ENCODE data around the gene DCTN2. TPM values are rescaled to one million over a fixed set of nuclear protein-coding genes. Genes with fewer than 3 reads are reported as not detected.

The DCTN2 gene
- total and polyA plus RNA-seq, 2 donors (not counting 1 experiment from before 2014, with no cell fraction given) = 59.4 to 94.3 TPM

DNA sequence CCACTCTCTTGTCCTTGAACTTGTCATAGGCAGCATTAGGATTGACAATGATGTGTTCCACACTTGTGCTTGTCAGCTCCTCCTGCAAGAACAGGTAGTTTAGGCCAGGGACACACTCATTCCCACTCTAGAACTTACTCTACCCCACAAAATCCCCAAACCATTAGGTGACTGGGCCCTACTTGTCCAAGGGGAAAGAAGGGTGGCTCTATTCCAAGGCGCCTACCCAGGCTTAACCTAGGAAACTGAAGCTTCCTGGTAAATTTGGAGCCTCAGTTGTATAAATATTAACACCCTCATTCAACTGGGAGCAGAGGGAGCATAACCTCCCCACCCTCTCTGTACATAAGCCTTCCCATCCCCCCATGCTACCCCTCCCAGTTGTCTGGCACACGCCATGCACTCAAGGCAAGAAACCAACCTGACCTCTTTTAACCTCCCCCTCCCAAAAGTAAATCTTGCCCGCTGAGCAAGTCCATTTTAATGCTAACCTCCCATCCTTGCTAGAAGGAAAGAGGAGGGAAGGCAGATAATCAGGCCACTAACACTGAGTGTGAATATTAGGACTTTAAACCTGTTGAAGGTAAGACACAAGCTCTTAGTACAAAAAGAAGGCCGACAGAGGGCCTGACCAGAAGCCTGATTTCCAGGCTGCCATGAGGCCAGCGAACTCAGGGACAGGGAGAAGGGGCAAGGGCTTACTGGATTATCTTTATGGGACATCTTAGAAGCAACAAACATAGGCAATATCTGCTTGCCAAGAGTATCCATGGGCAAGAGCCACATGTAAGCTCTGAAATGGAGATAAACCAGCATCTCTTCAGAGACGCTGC lies 11.0 kb downstream of the DCTN2 start:
- H3K27ac Mint-ChIP-seq = no peak overlapping the region
- Histone ChIP-seq H3K4me1 (ENCODE audit: control insufficient read depth in 2 of 2, insufficient read depth in 2 of 2, low read length in 2 of 2) (no peaks in the 10 kb centered on the region), H3K9ac (ENCODE audit: low read length) (no peak overlapping the region), H3K27ac (ENCODE audit: low read length in 2 of 2) (no peak overlapping the region), H4K20me1 (ENCODE audit: control insufficient read depth, insufficient read depth, low read length, poor library complexity, severe bottlenecking) (no peaks in the 10 kb centered on the region), H3K36me3 (replicated peaks in 1 of 2; ENCODE audit: control extremely low read depth in 1 of 2, control insufficient read depth in 1 of 2, extremely low read depth in 1 of 2, insufficient read depth in 2 of 2, low read length in 1 of 2) (peaks cover 10 to 76% of the 10 kb centered on the region in 2 experiments), H3K9me3 (ENCODE audit: control extremely low read depth in 1 of 3, control insufficient read depth in 2 of 3, insufficient read depth in 1 of 3, low read length in 2 of 3) (no peaks in the 10 kb centered on the region), H2AFZ (ENCODE audit: insufficient read depth, low read depth, low read length, poor library complexity, severe bottlenecking) (no peak overlapping the region), H3K79me2 (ENCODE audit: control insufficient read depth, insufficient read depth, low read length) (no peaks in the 10 kb centered on the region), H3K4me2 (replicated peaks; ENCODE audit: low read depth, low read length, poor library complexity, severe bottlenecking) (no peak overlapping the region), H3K27me3 (replicated peaks in 1 of 4; ENCODE audit: control extremely low read depth in 1 of 4, control insufficient read depth in 3 of 4, insufficient read depth in 4 of 4, low read length in 3 of 4) (no peaks in the 10 kb centered on the region), H3K4me3 (ENCODE audit: control extremely low read depth in 1 of 5, extremely low read depth in 1 of 5, insufficient read depth in 1 of 5, low read depth in 2 of 5, low read length in 4 of 5) (no peak overlapping the region)
- WGBS (ENCODE audit: insufficient coverage) = 43% methylated on average over 1 of the region's 6 CpGs
- intact Hi-C loops (cut with micrococcal nuclease) = no loop called here
- CTCF ChIA-PET = interaction anchor here (1.5 kb wide), 1 partner anchor 11 kb away, joined by 4 read pairs; no protein-coding TSS in a partner anchor
- DNase-seq (no peak), ATAC-seq (ENCODE audit: low read depth) (no peak)
- H3K4me1 Mint-ChIP-seq = no peaks in the 10 kb centered on the region
- no peaks in the 10 kb centered on the region for H3K27me3 Mint-ChIP-seq
- no peak overlapping the region for H3K4me3 Mint-ChIP-seq
- H3K9me3 Mint-ChIP-seq (ENCODE audit: insufficient read depth) = no peaks in the 10 kb centered on the region
- TF ChIP-seq, protein P1, sequence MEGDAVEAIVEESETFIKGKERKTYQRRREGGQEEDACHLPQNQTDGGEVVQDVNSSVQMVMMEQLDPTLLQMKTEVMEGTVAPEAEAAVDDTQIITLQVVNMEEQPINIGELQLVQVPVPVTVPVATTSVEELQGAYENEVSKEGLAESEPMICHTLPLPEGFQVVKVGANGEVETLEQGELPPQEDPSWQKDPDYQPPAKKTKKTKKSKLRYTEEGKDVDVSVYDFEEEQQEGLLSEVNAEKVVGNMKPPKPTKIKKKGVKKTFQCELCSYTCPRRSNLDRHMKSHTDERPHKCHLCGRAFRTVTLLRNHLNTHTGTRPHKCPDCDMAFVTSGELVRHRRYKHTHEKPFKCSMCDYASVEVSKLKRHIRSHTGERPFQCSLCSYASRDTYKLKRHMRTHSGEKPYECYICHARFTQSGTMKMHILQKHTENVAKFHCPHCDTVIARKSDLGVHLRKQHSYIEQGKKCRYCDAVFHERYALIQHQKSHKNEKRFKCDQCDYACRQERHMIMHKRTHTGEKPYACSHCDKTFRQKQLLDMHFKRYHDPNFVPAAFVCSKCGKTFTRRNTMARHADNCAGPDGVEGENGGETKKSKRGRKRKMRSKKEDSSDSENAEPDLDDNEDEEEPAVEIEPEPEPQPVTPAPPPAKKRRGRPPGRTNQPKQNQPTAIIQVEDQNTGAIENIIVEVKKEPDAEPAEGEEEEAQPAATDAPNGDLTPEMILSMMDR (IDR thresholded peaks at IDR 0.05) = no peak
- TF ChIP-seq EZH2 (IDR thresholded peaks at IDR 0.05; ENCODE audit: borderline replicate concordance, insufficient read depth, low read depth, low read length, poor library complexity, severe bottlenecking) = no peak
- POLR2A ChIA-PET = interaction anchor here (0.7 kb wide), 1 partner anchor 1669 kb away, joined by 4 read pairs; no protein-coding TSS in a partner anchor

DNA sequence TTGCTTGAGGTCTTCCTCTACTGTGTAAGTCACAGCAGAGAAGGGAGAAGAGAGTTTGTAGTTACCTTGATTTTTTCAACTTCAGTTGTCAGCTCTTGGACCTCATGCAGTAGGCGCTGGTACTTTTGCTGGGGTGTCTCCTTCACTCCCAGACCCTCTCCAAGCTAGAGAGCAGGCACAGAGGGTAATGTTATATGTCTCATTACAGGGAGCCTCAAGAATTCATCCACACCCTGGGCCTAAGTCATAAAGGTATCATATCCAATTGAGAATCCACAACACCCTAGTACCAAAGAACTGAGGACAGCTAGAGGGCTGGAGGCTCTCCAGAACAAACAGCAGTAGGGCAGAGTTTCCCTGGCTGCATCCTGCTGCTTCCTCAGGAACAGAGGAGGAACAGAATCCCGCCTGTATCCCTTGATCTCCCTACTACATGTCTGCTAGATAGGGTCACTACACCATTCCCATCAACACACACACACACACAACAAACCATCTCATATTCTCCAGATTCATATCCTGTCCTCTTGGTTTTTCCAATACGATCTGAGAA lies 11.9 kb downstream of the DCTN2 start:
- no peak for ATAC-seq (ENCODE audit: low read depth)
- no peak overlapping the region for H3K4me3 Mint-ChIP-seq
- H3K4me2 ChIP-seq (replicated peaks; ENCODE audit: low read depth, low read length, poor library complexity, severe bottlenecking) = no peak overlapping the region
- no peak overlapping the region for H3K27ac Mint-ChIP-seq
- no peaks in the 10 kb centered on the region for H3K4me1 Mint-ChIP-seq
- H3K27ac ChIP-seq (ENCODE audit: low read length in 2 of 2) = no peak overlapping the region
- no peaks in the 10 kb centered on the region for H3K9me3 Mint-ChIP-seq (ENCODE audit: insufficient read depth)
- ChIA-PET CTCF (no interaction called here), POLR2A (no interaction called here)
- no peaks in the 10 kb centered on the region for H3K79me2 ChIP-seq (ENCODE audit: control insufficient read depth, insufficient read depth, low read length)
- H3K9ac ChIP-seq (ENCODE audit: low read length) = no peak overlapping the region
- no peaks in the 10 kb centered on the region for H3K27me3 ChIP-seq (replicated peaks in 1 of 4; ENCODE audit: control extremely low read depth in 1 of 4, control insufficient read depth in 3 of 4, insufficient read depth in 4 of 4, low read length in 3 of 4)
- intact Hi-C loops (cut with micrococcal nuclease) = no loop called here
- TF ChIP-seq EZH2 (IDR thresholded peaks at IDR 0.05; ENCODE audit: borderline replicate concordance, insufficient read depth, low read depth, low read length, poor library complexity, severe bottlenecking) = no peak
- TF ChIP-seq, protein P1 (IDR thresholded peaks at IDR 0.05) = no peak
- 100% methylated on average over 2 of the region's 3 CpGs for WGBS (ENCODE audit: insufficient coverage)
- no peaks in the 10 kb centered on the region for H3K9me3 ChIP-seq (ENCODE audit: control extremely low read depth in 1 of 3, control insufficient read depth in 2 of 3, insufficient read depth in 1 of 3, low read length in 2 of 3)
- peaks cover 12 to 77% of the 10 kb centered on the region in 2 experiments for H3K36me3 ChIP-seq (replicated peaks in 1 of 2; ENCODE audit: control extremely low read depth in 1 of 2, control insufficient read depth in 1 of 2, extremely low read depth in 1 of 2, insufficient read depth in 2 of 2, low read length in 1 of 2)
- no peak overlapping the region for H2AFZ ChIP-seq (ENCODE audit: insufficient read depth, low read depth, low read length, poor library complexity, severe bottlenecking)
- no peak overlapping the region for H3K4me3 ChIP-seq (ENCODE audit: control extremely low read depth in 1 of 5, extremely low read depth in 1 of 5, insufficient read depth in 1 of 5, low read depth in 2 of 5, low read length in 4 of 5)
- H4K20me1 ChIP-seq (ENCODE audit: control insufficient read depth, insufficient read depth, low read length, poor library complexity, severe bottlenecking) = no peaks in the 10 kb centered on the region
- H3K27me3 Mint-ChIP-seq = no peaks in the 10 kb centered on the region
- DNase-seq = no peak
- H3K4me1 ChIP-seq (ENCODE audit: control insufficient read depth in 2 of 2, insufficient read depth in 2 of 2, low read length in 2 of 2) = no peaks in the 10 kb centered on the region
